ENCODE data around the gene NPAS3.

DNA sequence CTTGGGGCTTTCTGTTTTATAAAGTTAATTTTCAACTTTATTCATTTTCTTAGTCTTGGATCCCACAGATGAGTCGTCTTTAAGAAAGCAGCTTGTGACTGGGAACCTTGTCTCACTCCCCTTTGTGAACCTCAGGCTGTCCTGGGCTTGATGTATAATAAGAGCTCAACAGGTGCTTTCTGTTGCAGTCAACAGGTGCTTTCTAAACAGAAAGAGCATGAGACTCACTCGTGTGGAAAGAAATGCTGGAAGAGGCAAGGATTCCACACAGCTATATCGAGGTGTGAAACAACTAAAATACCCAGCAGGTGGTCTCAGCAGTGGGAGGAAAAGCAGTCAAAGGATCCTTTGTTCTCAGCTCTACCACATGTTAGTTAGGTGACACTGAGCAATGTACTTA, 613.3 kb downstream of the NPAS3 start:
- TF ChIP-seq POLR2AphosphoS5 (IDR thresholded peaks at IDR 0.05; ENCODE audit: low read depth, low read length) (no peak), POLR2A (IDR thresholded peaks at IDR 0.05; ENCODE audit: low read depth, low read length) (no peak), TAF1 (IDR thresholded peaks at IDR 0.05; ENCODE audit: low read depth, low read length) (no peak), POU2F2 (IDR thresholded peaks at IDR 0.05; ENCODE audit: low read depth, low read length) (no peak), SPI1 (IDR thresholded peaks at IDR 0.05; ENCODE audit: low read depth, low read length) (no peak), PAX5 (IDR thresholded peaks at IDR 0.05; ENCODE audit: insufficient read depth, low read length, severe bottlenecking) (no peak)
